ENCODE results near the gene TIAM1.

The TIAM1 gene

DNA sequence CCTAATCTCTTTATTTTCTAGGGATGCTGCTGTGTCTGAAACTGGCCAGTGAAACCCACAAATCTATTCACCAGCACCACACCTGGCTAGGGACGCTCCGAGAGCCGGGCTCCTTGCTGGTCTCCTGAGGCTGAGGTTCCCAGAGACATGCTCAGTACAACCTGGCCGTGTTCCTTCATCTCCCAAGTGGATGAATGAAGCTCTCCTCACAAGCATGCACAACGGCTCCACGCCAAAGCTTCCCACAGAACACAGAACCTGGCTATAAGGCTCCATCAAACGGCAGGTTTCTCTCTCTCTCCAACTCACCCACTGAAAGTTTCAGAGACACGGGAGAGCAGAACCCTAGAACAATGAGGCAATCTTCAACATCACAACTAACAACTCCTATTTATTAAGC, 82.3 kb downstream of the TIAM1 start:
- no peak overlapping the region for H2AFZ ChIP-seq (ENCODE audit: low read depth, low read length, severe bottlenecking)
- H3K4me3 ChIP-seq (ENCODE audit: insufficient read depth, low read length, poor library complexity, severe bottlenecking), result no peak overlapping the region
- H3K79me2 ChIP-seq (ENCODE audit: insufficient read depth, low read length), result no peaks in the 10 kb centered on the region
- H3K36me3 ChIP-seq (ENCODE audit: low read length), result no peaks in the 10 kb centered on the region
- no peaks in the 10 kb centered on the region for H3K27me3 ChIP-seq (ENCODE audit: low read length)
- no peaks in the 10 kb centered on the region for H3K9me3 ChIP-seq (ENCODE audit: insufficient read depth, low read length)
- H3K4me2 ChIP-seq (ENCODE audit: low read depth, low read length, poor library complexity, severe bottlenecking), result no peak overlapping the region
- TF ChIP-seq, protein P1, sequence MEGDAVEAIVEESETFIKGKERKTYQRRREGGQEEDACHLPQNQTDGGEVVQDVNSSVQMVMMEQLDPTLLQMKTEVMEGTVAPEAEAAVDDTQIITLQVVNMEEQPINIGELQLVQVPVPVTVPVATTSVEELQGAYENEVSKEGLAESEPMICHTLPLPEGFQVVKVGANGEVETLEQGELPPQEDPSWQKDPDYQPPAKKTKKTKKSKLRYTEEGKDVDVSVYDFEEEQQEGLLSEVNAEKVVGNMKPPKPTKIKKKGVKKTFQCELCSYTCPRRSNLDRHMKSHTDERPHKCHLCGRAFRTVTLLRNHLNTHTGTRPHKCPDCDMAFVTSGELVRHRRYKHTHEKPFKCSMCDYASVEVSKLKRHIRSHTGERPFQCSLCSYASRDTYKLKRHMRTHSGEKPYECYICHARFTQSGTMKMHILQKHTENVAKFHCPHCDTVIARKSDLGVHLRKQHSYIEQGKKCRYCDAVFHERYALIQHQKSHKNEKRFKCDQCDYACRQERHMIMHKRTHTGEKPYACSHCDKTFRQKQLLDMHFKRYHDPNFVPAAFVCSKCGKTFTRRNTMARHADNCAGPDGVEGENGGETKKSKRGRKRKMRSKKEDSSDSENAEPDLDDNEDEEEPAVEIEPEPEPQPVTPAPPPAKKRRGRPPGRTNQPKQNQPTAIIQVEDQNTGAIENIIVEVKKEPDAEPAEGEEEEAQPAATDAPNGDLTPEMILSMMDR (IDR thresholded peaks at IDR 0.05; ENCODE audit: insufficient read depth, low read length, poor library complexity, severe bottlenecking), result no peak
- no peak for TF ChIP-seq EZH2phosphoT487 (conservative IDR thresholded peaks at IDR 0.05; ENCODE audit: low read length)
- no peaks in the 10 kb centered on the region for H3K9me2 ChIP-seq (replicated peaks; ENCODE audit: insufficient read depth, low read length)
- no peaks in the 10 kb centered on the region for H4K20me1 ChIP-seq (ENCODE audit: low read depth, low read length)
- no peak overlapping the region for H3K27ac ChIP-seq (ENCODE audit: low read depth, low read length)
- H3K9ac ChIP-seq (ENCODE audit: low read length), result no peak overlapping the region
- H3F3A ChIP-seq (ENCODE audit: insufficient read depth), result no peaks in the 10 kb centered on the region

DNA sequence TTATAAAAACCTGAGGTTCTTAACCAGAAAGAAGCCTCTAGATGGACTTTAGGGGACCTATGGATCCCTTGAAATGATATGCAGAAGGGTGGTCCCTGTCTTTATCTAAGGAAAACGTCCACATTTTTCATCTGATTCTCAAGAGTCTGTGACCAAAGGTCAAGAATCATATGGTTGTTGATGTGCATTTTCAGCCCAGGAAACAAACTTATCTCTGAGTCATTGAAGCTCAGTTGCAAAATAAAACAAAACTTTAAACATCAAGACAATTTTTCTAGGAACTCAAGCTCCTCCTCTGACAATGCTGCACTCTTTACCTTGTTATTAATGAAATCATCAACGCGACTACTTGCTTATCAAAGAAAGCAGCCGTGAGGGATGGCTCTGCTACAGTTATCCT, 83.3 kb downstream of the TIAM1 start:
- no peak overlapping the region for H3K4me2 ChIP-seq (ENCODE audit: low read depth, low read length, poor library complexity, severe bottlenecking)

DNA sequence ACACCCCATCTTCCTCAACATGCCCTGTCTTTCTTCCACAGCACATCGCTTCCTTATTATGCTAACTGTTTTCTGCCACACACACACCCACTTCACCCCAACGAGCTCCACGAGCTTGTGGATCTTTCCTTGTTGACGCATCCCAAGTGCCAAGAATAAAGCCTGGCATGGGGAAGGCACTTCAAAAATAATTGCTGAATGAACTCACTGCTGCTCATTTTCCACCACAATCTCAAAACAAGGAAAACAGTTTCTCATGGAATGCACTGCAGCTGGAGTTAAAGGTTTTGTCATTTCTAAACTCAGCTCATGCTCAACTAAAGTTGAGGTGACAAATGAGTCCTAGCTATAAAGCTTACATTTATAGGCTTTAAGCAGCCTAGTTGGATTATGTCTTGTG, 86.0 kb downstream of the TIAM1 start:
- Histone ChIP-seq H3K9me2 (replicated peaks; ENCODE audit: insufficient read depth, low read length) (no peaks in the 10 kb centered on the region), H3K79me2 (ENCODE audit: insufficient read depth, low read length) (no peaks in the 10 kb centered on the region; the same call in 1 of the 2 replicates), H3K9me3 (ENCODE audit: insufficient read depth, low read length) (no peaks in the 10 kb centered on the region), H3K9ac (ENCODE audit: low read length) (no peak overlapping the region), H4K20me1 (ENCODE audit: low read depth, low read length) (no peaks in the 10 kb centered on the region), H3K4me3 (ENCODE audit: insufficient read depth, low read length, poor library complexity, severe bottlenecking) (no peak overlapping the region), H3K27me3 (ENCODE audit: low read length) (no peaks in the 10 kb centered on the region), H3K4me2 (ENCODE audit: low read depth, low read length, poor library complexity, severe bottlenecking) (no peak overlapping the region), H3K36me3 (ENCODE audit: low read length) (no peaks in the 10 kb centered on the region), H3K27ac (ENCODE audit: low read depth, low read length) (no peak overlapping the region), H3F3A (ENCODE audit: insufficient read depth) (no peaks in the 10 kb centered on the region), H2AFZ (ENCODE audit: low read depth, low read length, severe bottlenecking) (no peak overlapping the region)
- no peak for TF ChIP-seq EZH2phosphoT487 (conservative IDR thresholded peaks at IDR 0.05; ENCODE audit: low read length)
- TF ChIP-seq, protein P1 (IDR thresholded peaks at IDR 0.05; ENCODE audit: insufficient read depth, low read length, poor library complexity, severe bottlenecking), result no peak

More for the DNA sequence above, 83.3 kb downstream of the TIAM1 start:
- H3K36me3 ChIP-seq (ENCODE audit: low read length), result no peaks in the 10 kb centered on the region
- no peak overlapping the region for H3K9ac ChIP-seq (ENCODE audit: low read length)
- TF ChIP-seq EZH2phosphoT487 (conservative IDR thresholded peaks at IDR 0.05; ENCODE audit: low read length), result no peak
- TF ChIP-seq, protein P1 (IDR thresholded peaks at IDR 0.05; ENCODE audit: insufficient read depth, low read length, poor library complexity, severe bottlenecking), result no peak
- H3K79me2 ChIP-seq (ENCODE audit: insufficient read depth, low read length), result no peaks in the 10 kb centered on the region
- no peak overlapping the region for H3K4me3 ChIP-seq (ENCODE audit: insufficient read depth, low read length, poor library complexity, severe bottlenecking)
- no peaks in the 10 kb centered on the region for H4K20me1 ChIP-seq (ENCODE audit: low read depth, low read length)
- no peak overlapping the region for H2AFZ ChIP-seq (ENCODE audit: low read depth, low read length, severe bottlenecking)
- no peaks in the 10 kb centered on the region for H3K27me3 ChIP-seq (ENCODE audit: low read length)
- H3F3A ChIP-seq (ENCODE audit: insufficient read depth), result no peaks in the 10 kb centered on the region
- no peaks in the 10 kb centered on the region for H3K9me3 ChIP-seq (ENCODE audit: insufficient read depth, low read length)
- no peaks in the 10 kb centered on the region for H3K9me2 ChIP-seq (replicated peaks; ENCODE audit: insufficient read depth, low read length)
- no peak overlapping the region for H3K27ac ChIP-seq (ENCODE audit: low read depth, low read length)

All from SU-DHL-6 (cell line).